OCI-LY3 (cell line): ENCODE measurements around the gene LSMEM2.

Experiments used
- EZH2phosphoT487 ChIP-seq: fragments of 200-600 bp; shearing (Covaris generic); IDR thresholded peaks from 2 replicates; pipeline ENCODE4 v1.6.1; 2018; ENCODE audit warnings: antibody characterized with exemption, mixed run types, low read depth
- TF ChIP-seq, protein P1 (sequence below): fragments of 200-600, 300-600 bp; sonication (generic); IDR thresholded peaks from 2 replicates; pipeline ENCODE4 v1.5.1; 2014; ENCODE audit warnings: antibody characterized with exemption, low read length, low read depth

GRCh38 chr3:50268703-50269451, 10.0 kb upstream of the LSMEM2 start, which contains the start of gene SEMA3B:
- TF ChIP-seq, protein P1, sequence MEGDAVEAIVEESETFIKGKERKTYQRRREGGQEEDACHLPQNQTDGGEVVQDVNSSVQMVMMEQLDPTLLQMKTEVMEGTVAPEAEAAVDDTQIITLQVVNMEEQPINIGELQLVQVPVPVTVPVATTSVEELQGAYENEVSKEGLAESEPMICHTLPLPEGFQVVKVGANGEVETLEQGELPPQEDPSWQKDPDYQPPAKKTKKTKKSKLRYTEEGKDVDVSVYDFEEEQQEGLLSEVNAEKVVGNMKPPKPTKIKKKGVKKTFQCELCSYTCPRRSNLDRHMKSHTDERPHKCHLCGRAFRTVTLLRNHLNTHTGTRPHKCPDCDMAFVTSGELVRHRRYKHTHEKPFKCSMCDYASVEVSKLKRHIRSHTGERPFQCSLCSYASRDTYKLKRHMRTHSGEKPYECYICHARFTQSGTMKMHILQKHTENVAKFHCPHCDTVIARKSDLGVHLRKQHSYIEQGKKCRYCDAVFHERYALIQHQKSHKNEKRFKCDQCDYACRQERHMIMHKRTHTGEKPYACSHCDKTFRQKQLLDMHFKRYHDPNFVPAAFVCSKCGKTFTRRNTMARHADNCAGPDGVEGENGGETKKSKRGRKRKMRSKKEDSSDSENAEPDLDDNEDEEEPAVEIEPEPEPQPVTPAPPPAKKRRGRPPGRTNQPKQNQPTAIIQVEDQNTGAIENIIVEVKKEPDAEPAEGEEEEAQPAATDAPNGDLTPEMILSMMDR = no peak
- TF ChIP-seq EZH2phosphoT487 = no peak
